ENCODE results near the gene DOK5.

The DOK5 gene

DNA sequence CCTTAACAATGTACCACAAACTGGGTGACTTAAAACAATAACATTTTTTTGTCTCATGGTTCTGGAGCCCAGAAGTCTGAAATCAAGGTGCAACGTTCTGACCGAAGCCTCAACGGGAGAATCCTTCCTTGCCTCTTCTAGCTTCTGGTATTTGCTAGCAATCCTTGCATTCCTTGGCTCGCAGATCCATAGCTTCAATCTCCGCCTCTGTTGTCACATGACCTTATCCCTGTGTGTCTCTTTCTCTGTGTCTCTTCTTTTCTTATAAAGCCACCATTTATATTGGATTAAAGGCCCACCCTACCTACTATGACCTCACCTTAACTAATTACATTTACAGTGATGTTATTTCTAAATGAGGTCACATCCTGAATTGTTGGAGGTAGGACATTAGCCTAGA lies 37.2 kb upstream of the DOK5 start:
- H4K20me1 ChIP-seq (ENCODE audit: insufficient read depth, low read length) = no peaks in the 10 kb centered on the region
- no peak overlapping the region for H3K4me3 ChIP-seq (ENCODE audit: low read length)
- H2AFZ ChIP-seq (ENCODE audit: low read length) = no peak overlapping the region
- H3K79me2 ChIP-seq (ENCODE audit: low read length) = no peaks in the 10 kb centered on the region
- TF ChIP-seq EZH2phosphoT487 (IDR thresholded peaks at IDR 0.05; ENCODE audit: low read length) = no peak
- no peak for TF ChIP-seq EZH2 (optimal IDR thresholded peaks at IDR 0.05; ENCODE audit: low read depth, low read length)
- TF ChIP-seq, protein P1, sequence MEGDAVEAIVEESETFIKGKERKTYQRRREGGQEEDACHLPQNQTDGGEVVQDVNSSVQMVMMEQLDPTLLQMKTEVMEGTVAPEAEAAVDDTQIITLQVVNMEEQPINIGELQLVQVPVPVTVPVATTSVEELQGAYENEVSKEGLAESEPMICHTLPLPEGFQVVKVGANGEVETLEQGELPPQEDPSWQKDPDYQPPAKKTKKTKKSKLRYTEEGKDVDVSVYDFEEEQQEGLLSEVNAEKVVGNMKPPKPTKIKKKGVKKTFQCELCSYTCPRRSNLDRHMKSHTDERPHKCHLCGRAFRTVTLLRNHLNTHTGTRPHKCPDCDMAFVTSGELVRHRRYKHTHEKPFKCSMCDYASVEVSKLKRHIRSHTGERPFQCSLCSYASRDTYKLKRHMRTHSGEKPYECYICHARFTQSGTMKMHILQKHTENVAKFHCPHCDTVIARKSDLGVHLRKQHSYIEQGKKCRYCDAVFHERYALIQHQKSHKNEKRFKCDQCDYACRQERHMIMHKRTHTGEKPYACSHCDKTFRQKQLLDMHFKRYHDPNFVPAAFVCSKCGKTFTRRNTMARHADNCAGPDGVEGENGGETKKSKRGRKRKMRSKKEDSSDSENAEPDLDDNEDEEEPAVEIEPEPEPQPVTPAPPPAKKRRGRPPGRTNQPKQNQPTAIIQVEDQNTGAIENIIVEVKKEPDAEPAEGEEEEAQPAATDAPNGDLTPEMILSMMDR (IDR thresholded peaks at IDR 0.05; ENCODE audit: low read length) = no peak
- DNase-seq = no peak
- no peak overlapping the region for H3K27ac ChIP-seq (ENCODE audit: low read length)
- H3F3A ChIP-seq (ENCODE audit: insufficient read depth, low read length) = no peaks in the 10 kb centered on the region
- H3K4me2 ChIP-seq (ENCODE audit: low read depth, low read length) = no peak overlapping the region
- H3K36me3 ChIP-seq (replicated peaks; ENCODE audit: insufficient read depth, low read length) = no peaks in the 10 kb centered on the region
- no peaks in the 10 kb centered on the region for H3K4me1 ChIP-seq (ENCODE audit: low read length)
- no peaks in the 10 kb centered on the region for H3K9me3 ChIP-seq (replicated peaks; ENCODE audit: insufficient read depth, low read length)
- no peaks in the 10 kb centered on the region for H3K9me2 ChIP-seq (replicated peaks; ENCODE audit: insufficient read depth, low read length)
- no peak overlapping the region for H3K9ac ChIP-seq (ENCODE audit: low read length)
- H3K27me3 ChIP-seq (replicated peaks; ENCODE audit: insufficient read depth, low read length) = no peaks in the 10 kb centered on the region

DNA sequence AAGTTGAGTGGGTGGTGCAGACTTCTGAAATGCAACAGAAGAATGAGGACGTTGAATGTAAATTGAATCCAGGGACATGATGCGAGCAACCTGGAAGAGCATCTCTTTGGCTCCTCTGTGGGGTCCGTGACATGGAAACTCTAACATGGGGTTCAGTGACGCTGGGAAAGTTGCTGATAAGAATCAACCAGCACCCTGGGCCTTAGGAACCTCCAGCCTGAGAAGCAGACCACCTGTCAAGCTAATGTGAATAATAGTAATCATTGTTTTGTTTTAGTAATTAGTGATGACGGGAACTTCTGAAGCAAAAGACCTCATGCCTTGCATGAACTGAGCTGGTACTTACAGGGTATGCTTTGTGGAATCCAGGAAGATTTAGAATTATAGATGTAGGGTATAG lies 25.2 kb upstream of the DOK5 start:
- H3K27me3 ChIP-seq (replicated peaks; ENCODE audit: insufficient read depth, low read length) = no peaks in the 10 kb centered on the region
- no peak for TF ChIP-seq EZH2 (optimal IDR thresholded peaks at IDR 0.05; ENCODE audit: low read depth, low read length)
- TF ChIP-seq, protein P1 (IDR thresholded peaks at IDR 0.05; ENCODE audit: low read length) = no peak
- no peak for TF ChIP-seq EZH2phosphoT487 (IDR thresholded peaks at IDR 0.05; ENCODE audit: low read length)
- no peak for DNase-seq
- no peaks in the 10 kb centered on the region for H3F3A ChIP-seq (ENCODE audit: insufficient read depth, low read length)
- no peak overlapping the region for H2AFZ ChIP-seq (ENCODE audit: low read length)
- no peaks in the 10 kb centered on the region for H3K36me3 ChIP-seq (replicated peaks; ENCODE audit: insufficient read depth, low read length)
- H3K4me2 ChIP-seq (ENCODE audit: low read depth, low read length) = no peak overlapping the region
- no peak overlapping the region for H3K9ac ChIP-seq (ENCODE audit: low read length)
- H4K20me1 ChIP-seq (ENCODE audit: insufficient read depth, low read length) = no peaks in the 10 kb centered on the region
- H3K4me3 ChIP-seq (ENCODE audit: low read length) = no peak overlapping the region
- no peak overlapping the region for H3K27ac ChIP-seq (ENCODE audit: low read length)
- no peaks in the 10 kb centered on the region for H3K9me3 ChIP-seq (replicated peaks; ENCODE audit: insufficient read depth, low read length)
- H3K9me2 ChIP-seq (replicated peaks; ENCODE audit: insufficient read depth, low read length) = no peaks in the 10 kb centered on the region
- no peaks in the 10 kb centered on the region for H3K4me1 ChIP-seq (ENCODE audit: low read length)
- no peaks in the 10 kb centered on the region for H3K79me2 ChIP-seq (ENCODE audit: low read length)

DNA sequence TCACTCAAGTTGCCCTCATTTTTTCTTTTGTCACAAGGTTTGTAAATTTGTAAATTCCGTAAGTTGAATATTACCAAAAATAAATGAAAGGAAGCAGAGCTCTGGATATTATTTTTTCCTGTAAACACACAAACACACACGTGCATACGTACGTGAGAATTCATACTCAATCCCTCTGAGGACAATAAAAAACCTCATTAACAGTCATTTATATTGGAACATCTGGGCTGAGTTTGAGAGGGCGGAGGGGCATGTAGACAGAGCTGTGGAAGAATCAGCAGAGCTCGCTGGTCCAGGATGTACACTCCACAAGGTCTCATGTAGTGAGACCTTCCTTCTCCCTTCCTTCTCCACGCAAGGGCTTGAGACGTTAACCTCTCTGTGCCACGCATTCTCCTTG lies 24.2 kb upstream of the DOK5 start:
- Histone ChIP-seq H3F3A (ENCODE audit: insufficient read depth, low read length) (no peaks in the 10 kb centered on the region), H4K20me1 (ENCODE audit: insufficient read depth, low read length) (no peaks in the 10 kb centered on the region), H3K9ac (ENCODE audit: low read length) (no peak overlapping the region), H3K9me3 (replicated peaks; ENCODE audit: insufficient read depth, low read length) (no peaks in the 10 kb centered on the region), H3K4me2 (ENCODE audit: low read depth, low read length) (no peak overlapping the region), H3K4me3 (ENCODE audit: low read length) (no peak overlapping the region), H2AFZ (ENCODE audit: low read length) (no peak overlapping the region), H3K9me2 (replicated peaks; ENCODE audit: insufficient read depth, low read length) (no peaks in the 10 kb centered on the region), H3K27ac (ENCODE audit: low read length) (no peak overlapping the region), H3K79me2 (ENCODE audit: low read length) (no peaks in the 10 kb centered on the region), H3K36me3 (replicated peaks; ENCODE audit: insufficient read depth, low read length) (no peaks in the 10 kb centered on the region), H3K27me3 (replicated peaks; ENCODE audit: insufficient read depth, low read length) (no peaks in the 10 kb centered on the region), H3K4me1 (ENCODE audit: low read length) (no peaks in the 10 kb centered on the region)
- no peak for TF ChIP-seq EZH2phosphoT487 (IDR thresholded peaks at IDR 0.05; ENCODE audit: low read length)
- TF ChIP-seq EZH2 (optimal IDR thresholded peaks at IDR 0.05; ENCODE audit: low read depth, low read length) = no peak
- no peak for DNase-seq

DNA sequence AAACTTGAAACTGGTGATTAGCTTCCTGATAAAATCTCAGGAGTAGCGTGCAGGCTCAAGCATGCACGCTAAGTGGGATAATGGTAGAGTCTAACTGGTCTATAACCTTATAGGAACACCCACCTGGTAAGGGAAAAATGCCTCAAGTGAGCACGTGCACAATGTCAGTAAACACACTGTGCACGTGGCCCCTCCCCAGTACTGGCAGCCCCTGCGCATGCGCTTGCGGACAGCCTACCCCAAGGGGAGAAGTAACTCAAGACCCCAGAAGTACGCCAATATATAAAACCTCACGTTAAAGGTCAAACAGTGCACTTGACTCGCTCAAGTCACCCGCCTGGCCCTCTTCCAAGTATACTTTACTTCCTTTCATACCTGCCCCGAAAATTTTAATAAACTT lies 23.1 kb upstream of the DOK5 start:
- no peaks in the 10 kb centered on the region for H3K79me2 ChIP-seq (ENCODE audit: low read length)
- no peak overlapping the region for H3K9ac ChIP-seq (ENCODE audit: low read length)
- H3K4me3 ChIP-seq (ENCODE audit: low read length) = no peak overlapping the region
- no peak overlapping the region for H3K4me2 ChIP-seq (ENCODE audit: low read depth, low read length)
- DNase-seq = no peak
- no peaks in the 10 kb centered on the region for H3K4me1 ChIP-seq (ENCODE audit: low read length)
- H3K27ac ChIP-seq (ENCODE audit: low read length) = no peak overlapping the region
- no peaks in the 10 kb centered on the region for H3K9me2 ChIP-seq (replicated peaks; ENCODE audit: insufficient read depth, low read length)
- TF ChIP-seq, protein P1 (IDR thresholded peaks at IDR 0.05; ENCODE audit: low read length) = no peak
- TF ChIP-seq EZH2 (optimal IDR thresholded peaks at IDR 0.05; ENCODE audit: low read depth, low read length) = no peak
- TF ChIP-seq EZH2phosphoT487 (IDR thresholded peaks at IDR 0.05; ENCODE audit: low read length) = no peak
- no peaks in the 10 kb centered on the region for H3K36me3 ChIP-seq (replicated peaks; ENCODE audit: insufficient read depth, low read length)
- H3F3A ChIP-seq (ENCODE audit: insufficient read depth, low read length) = no peaks in the 10 kb centered on the region
- H3K9me3 ChIP-seq (replicated peaks; ENCODE audit: insufficient read depth, low read length) = no peaks in the 10 kb centered on the region
- H2AFZ ChIP-seq (ENCODE audit: low read length) = no peak overlapping the region
- no peaks in the 10 kb centered on the region for H3K27me3 ChIP-seq (replicated peaks; ENCODE audit: insufficient read depth, low read length)
- H4K20me1 ChIP-seq (ENCODE audit: insufficient read depth, low read length) = no peaks in the 10 kb centered on the region
